ENCODE results near the gene SPATS2.

Gene SPATS2

GRCh38 chr12:49367381-49368239 lies at the start of gene SPATS2 (continued):
- TF ChIP-seq, protein P1, sequence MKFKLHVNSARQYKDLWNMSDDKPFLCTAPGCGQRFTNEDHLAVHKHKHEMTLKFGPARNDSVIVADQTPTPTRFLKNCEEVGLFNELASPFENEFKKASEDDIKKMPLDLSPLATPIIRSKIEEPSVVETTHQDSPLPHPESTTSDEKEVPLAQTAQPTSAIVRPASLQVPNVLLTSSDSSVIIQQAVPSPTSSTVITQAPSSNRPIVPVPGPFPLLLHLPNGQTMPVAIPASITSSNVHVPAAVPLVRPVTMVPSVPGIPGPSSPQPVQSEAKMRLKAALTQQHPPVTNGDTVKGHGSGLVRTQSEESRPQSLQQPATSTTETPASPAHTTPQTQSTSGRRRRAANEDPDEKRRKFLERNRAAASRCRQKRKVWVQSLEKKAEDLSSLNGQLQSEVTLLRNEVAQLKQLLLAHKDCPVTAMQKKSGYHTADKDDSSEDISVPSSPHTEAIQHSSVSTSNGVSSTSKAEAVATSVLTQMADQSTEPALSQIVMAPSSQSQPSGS (tag by site-specific recombination; IDR thresholded peaks at IDR 0.05; ENCODE audit: low read depth), result no peak
- TF ChIP-seq, protein P2, sequence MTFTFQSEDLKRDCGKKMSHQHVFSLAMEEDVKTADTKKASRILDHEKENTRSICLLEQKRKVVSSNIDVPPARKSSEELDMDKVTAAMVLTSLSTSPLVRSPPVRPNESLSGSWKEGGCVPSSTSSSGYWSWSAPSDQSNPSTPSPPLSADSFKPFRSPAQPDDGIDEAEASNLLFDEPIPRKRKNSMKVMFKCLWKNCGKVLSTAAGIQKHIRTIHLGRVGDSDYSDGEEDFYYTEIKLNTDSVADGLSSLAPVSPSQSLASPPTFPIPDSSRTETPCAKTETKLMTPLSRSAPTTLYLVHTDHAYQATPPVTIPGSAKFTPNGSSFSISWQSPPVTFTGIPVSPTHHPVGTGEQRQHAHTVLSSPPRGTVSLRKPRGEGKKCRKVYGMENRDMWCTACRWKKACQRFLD (tag by site-specific recombination; IDR thresholded peaks at IDR 0.05), result no peak
- TF ChIP-seq SETDB1 (IDR thresholded peaks at IDR 0.05; ENCODE audit: insufficient read length, low read length) (no peak), ZEB2 (tag by site-specific recombination; IDR thresholded peaks at IDR 0.05) (no peak; the same call in none of the 2 replicates), ZNF19 (tag by site-specific recombination; IDR thresholded peaks at IDR 0.05; ENCODE audit: low read depth) (no peak), ZNF585B (tag by site-specific recombination; IDR thresholded peaks at IDR 0.05) (no peak), ZNF391 (tag by site-specific recombination; IDR thresholded peaks at IDR 0.05; ENCODE audit: borderline replicate concordance, low read depth) (no peak), ZBTB1 (tag by site-specific recombination; IDR thresholded peaks at IDR 0.05) (no peak), BCL11B (tag by site-specific recombination; IDR thresholded peaks at IDR 0.05; ENCODE audit: low read depth) (no peak), ZNF521 (tag by site-specific recombination; IDR thresholded peaks at IDR 0.05) (no peak), ZBTB26 (tag by site-specific recombination; optimal IDR thresholded peaks at IDR 0.05) (no peak), ZBTB17 (tag by site-specific recombination; IDR thresholded peaks at IDR 0.05) (peak; percentile 14; the same call in 1 of the 2 replicates), ZNF843 (tag by site-specific recombination; IDR thresholded peaks at IDR 0.05) (no peak), ZNF335 (tag by site-specific recombination; conservative IDR thresholded peaks at IDR 0.05) (peak; percentile 97), ZXDB (tag by site-specific recombination; IDR thresholded peaks at IDR 0.05) (no peak), ZNF600 (tag by site-specific recombination; IDR thresholded peaks at IDR 0.05) (peak; percentile 83), ZBTB8A (tag by site-specific recombination; IDR thresholded peaks at IDR 0.05) (peak; percentile 80), EGR2 (tag by site-specific recombination; IDR thresholded peaks at IDR 0.05; ENCODE audit: low read depth) (0 out of 2 replicates have a peak, but pooled peaks have one; percentile 44), ZNF510 (tag by site-specific recombination; IDR thresholded peaks at IDR 0.05; ENCODE audit: insufficient replicate concordance) (no peak)
- TF ChIP-seq, protein P3, sequence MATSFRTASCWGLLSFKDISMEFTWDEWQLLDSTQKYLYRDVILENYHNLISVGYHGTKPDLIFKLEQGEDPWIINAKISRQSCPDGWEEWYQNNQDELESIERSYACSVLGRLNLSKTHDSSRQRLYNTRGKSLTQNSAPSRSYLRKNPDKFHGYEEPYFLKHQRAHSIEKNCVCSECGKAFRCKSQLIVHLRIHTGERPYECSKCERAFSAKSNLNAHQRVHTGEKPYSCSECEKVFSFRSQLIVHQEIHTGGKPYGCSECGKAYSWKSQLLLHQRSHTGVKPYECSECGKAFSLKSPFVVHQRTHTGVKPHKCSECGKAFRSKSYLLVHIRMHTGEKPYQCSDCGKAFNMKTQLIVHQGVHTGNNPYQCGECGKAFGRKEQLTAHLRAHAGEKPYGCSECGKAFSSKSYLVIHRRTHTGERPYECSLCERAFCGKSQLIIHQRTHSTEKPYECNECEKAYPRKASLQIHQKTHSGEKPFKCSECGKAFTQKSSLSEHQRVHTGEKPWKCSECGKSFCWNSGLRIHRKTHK (tag by site-specific recombination; IDR thresholded peaks at IDR 0.05), result no peak
- TF ChIP-seq, protein P4, sequence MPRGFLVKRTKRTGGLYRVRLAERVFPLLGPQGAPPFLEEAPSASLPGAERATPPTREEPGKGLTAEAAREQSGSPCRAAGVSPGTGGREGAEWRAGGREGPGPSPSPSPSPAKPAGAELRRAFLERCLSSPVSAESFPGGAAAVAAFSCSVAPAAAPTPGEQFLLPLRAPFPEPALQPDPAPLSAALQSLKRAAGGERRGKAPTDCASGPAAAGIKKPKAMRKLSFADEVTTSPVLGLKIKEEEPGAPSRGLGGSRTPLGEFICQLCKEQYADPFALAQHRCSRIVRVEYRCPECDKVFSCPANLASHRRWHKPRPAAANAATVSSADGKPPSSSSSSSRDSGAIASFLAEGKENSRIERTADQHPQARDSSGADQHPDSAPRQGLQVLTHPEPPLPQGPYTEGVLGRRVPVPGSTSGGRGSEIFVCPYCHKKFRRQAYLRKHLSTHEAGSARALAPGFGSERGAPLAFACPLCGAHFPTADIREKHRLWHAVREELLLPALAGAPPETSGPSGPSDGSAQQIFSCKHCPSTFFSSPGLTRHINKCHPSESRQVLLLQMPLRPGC (tag by site-specific recombination; IDR thresholded peaks at IDR 0.05), result no peak
- TF ChIP-seq, protein P5, sequence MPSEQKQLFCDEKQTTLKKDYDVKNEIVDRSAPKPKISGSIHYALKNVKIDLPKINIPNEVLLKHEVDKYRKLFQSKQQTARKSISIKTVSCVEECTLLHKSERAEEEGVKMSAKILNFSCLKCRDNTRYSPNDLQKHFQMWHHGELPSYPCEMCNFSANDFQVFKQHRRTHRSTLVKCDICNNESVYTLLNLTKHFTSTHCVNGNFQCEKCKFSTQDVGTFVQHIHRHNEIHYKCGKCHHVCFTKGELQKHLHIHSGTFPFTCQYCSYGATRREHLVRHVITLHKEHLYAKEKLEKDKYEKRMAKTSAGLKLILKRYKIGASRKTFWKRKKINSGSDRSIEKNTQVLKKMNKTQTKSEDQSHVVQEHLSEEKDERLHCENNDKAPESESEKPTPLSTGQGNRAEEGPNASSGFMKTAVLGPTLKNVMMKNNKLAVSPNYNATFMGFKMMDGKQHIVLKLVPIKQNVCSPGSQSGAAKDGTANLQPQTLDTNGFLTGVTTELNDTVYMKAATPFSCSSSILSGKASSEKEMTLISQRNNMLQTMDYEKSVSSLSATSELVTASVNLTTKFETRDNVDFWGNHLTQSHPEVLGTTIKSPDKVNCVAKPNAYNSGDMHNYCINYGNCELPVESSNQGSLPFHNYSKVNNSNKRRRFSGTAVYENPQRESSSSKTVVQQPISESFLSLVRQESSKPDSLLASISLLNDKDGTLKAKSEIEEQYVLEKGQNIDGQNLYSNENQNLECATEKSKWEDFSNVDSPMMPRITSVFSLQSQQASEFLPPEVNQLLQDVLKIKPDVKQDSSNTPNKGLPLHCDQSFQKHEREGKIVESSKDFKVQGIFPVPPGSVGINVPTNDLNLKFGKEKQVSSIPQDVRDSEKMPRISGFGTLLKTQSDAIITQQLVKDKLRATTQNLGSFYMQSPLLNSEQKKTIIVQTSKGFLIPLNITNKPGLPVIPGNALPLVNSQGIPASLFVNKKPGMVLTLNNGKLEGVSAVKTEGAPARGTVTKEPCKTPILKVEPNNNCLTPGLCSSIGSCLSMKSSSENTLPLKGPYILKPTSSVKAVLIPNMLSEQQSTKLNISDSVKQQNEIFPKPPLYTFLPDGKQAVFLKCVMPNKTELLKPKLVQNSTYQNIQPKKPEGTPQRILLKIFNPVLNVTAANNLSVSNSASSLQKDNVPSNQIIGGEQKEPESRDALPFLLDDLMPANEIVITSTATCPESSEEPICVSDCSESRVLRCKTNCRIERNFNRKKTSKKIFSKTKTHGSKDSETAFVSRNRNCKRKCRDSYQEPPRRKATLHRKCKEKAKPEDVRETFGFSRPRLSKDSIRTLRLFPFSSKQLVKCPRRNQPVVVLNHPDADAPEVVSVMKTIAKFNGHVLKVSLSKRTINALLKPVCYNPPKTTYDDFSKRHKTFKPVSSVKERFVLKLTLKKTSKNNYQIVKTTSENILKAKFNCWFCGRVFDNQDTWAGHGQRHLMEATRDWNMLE (tag by site-specific recombination; conservative IDR thresholded peaks at IDR 0.05; ENCODE audit: low read depth), result no peak
- TF ChIP-seq, protein P6, sequence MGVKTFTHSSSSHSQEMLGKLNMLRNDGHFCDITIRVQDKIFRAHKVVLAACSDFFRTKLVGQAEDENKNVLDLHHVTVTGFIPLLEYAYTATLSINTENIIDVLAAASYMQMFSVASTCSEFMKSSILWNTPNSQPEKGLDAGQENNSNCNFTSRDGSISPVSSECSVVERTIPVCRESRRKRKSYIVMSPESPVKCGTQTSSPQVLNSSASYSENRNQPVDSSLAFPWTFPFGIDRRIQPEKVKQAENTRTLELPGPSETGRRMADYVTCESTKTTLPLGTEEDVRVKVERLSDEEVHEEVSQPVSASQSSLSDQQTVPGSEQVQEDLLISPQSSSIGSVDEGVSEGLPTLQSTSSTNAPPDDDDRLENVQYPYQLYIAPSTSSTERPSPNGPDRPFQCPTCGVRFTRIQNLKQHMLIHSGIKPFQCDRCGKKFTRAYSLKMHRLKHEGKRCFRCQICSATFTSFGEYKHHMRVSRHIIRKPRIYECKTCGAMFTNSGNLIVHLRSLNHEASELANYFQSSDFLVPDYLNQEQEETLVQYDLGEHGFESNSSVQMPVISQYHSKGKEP (tag by site-specific recombination; IDR thresholded peaks at IDR 0.05), result no peak
